ENCODE measurements around the gene CYP2S1.

DNA sequence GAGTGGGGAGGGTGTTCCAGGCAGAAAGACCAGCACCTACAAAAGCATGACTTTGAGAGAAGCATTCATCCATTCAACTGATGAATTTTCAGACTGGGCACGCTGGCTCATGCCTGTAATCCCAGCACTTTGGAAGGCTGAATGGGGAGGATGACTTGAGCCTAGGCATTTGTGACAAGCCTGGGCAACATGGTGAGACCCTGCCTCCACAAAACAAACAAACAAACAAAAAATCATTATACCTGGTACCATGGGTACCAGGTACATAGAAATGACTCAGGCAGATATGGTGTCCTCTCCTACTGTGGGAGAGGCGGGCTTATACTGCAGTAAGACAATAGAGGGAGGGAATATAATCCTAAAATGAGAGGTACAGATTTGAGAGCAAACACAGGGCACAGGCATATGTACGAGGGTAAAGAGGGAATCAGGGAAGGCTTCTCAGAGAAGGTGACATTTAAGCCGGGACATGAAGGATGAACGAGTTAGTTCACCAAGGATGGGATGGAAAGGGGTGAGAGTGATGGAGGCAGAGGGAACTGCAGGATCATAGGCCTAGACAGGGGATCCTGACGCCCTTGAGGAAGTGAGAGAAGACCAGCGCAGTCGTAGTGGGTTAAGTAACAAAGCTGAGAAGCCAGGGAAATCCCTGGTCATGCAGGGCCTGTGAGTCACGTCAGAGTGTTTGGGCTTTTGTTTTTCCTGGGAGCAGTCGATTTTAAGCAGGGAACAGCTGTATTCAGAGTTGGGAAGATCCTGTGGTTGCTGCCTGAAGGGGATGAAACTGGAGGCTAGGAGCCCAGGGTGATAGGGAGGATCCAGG lies 2.9 kb downstream of the CYP2S1 start:
- no peak for TF ChIP-seq POLR2A (IDR thresholded peaks at IDR 0.05)
- no peak for TF ChIP-seq CTCF (IDR thresholded peaks at IDR 0.05)
- no peak for TF ChIP-seq EP300 (IDR thresholded peaks at IDR 0.05)
